Lower leg skin (tissue), 3 donors: ENCODE results near the gene PRKACG.
"Not testable (repeated sequence)": the region's sequence is repeated elsewhere in the genome, so short reads cannot be mapped to it uniquely, and the experiment has no call there.

Experiments
- CTCF ChIP-seq, 3 donors: fragments of 450-650 bp; IDR thresholded peaks; one replicate each; pipeline ENCODE4 v1.5.1; 2016; ENCODE audit warnings: antibody characterized with exemption in 3 of 3, mild to moderate bottlenecking in 3 of 3, moderate library complexity in 2 of 3
- POLR2A ChIP-seq, 2 donors: fragments of 450-650 bp; IDR thresholded peaks; one replicate each; pipeline ENCODE4 v1.6.1; 2016 to 2017; ENCODE audit warnings: antibody characterized with exemption in 2 of 2, mild to moderate bottlenecking in 1 of 2, moderate library complexity in 1 of 2

- TF ChIP-seq CTCF, POLR2A (IDR thresholded peaks at IDR 0.05): not testable (repeated sequence)
These were observed 27.0 kb downstream of the PRKACG start for GRCh38 chr9:68986949-68987348.
